ENCODE measurements around the gene ITPR2.
"Not testable (repeated sequence)": the region's sequence is repeated elsewhere in the genome, so short reads cannot be mapped to it uniquely, and the experiment has no call there.

Gene ITPR2

GRCh38 chr12:26690601-26691000 is 142.4 kb downstream of the ITPR2 start:
- no peak for DNase-seq (ENCODE audit: low spot score in 2 of 2)
- Mint-ChIP-seq H3K4me3 (no peak overlapping the region), H3K4me1 (peaks cover 6% of the 10 kb centered on the region), H3K27ac (no peak overlapping the region), H3K36me3 (peaks cover 27% of the 10 kb centered on the region), H3K9me3 (no peaks in the 10 kb centered on the region)
- ATAC-seq, result no peak

- Mint-ChIP-seq H3K36me3 (peaks cover 25% of the 10 kb centered on the region), H3K4me3 (no peak overlapping the region), H3K4me1 (peaks cover 6% of the 10 kb centered on the region), H3K27ac (no peak overlapping the region), H3K9me3 (no peaks in the 10 kb centered on the region)
- DNase-seq (ENCODE audit: low spot score in 2 of 2) (no peak), ATAC-seq (no peak)
Measured at GRCh38 chr12:26689281-26689841, 143.6 kb downstream of the ITPR2 start.

GRCh38 chr12:26688344-26688904 is 144.6 kb downstream of the ITPR2 start:
- H3K9me3 Mint-ChIP-seq, result no peaks in the 10 kb centered on the region
- ATAC-seq (no peak), DNase-seq (ENCODE audit: low spot score in 2 of 2) (no peak)
- no peak overlapping the region for H3K4me3 Mint-ChIP-seq
- H3K4me1 Mint-ChIP-seq, result peaks cover 6% of the 10 kb centered on the region
- no peak overlapping the region for H3K27ac Mint-ChIP-seq
- peaks cover 25% of the 10 kb centered on the region for H3K36me3 Mint-ChIP-seq

GRCh38 chr12:26686408-26686807 is 146.6 kb downstream of the ITPR2 start:
- peak overlapping the region; percentile 27 for H3K27ac Mint-ChIP-seq
- peaks cover 30% of the 10 kb centered on the region for H3K36me3 Mint-ChIP-seq
- ATAC-seq (no peak), DNase-seq (ENCODE audit: low spot score in 2 of 2) (no peak)
- no peak overlapping the region for H3K4me3 Mint-ChIP-seq
- no peaks in the 10 kb centered on the region for H3K9me3 Mint-ChIP-seq
- peaks cover 6% of the 10 kb centered on the region for H3K4me1 Mint-ChIP-seq

GRCh38 chr12:26684101-26684500 is 148.9 kb downstream of the ITPR2 start:
- no peak for ATAC-seq
- H3K27ac Mint-ChIP-seq, result no peak overlapping the region
- H3K9me3 Mint-ChIP-seq, result no peaks in the 10 kb centered on the region
- H3K4me3 Mint-ChIP-seq, result no peak overlapping the region
- peaks cover 41% of the 10 kb centered on the region for H3K36me3 Mint-ChIP-seq
- DNase-seq (ENCODE audit: low spot score in 2 of 2), result no peak
- peaks cover 2% of the 10 kb centered on the region for H3K4me1 Mint-ChIP-seq

GRCh38 chr12:26683443-26683842 is 149.6 kb downstream of the ITPR2 start:
- no peaks in the 10 kb centered on the region for H3K9me3 Mint-ChIP-seq
- ATAC-seq (no peak), DNase-seq (ENCODE audit: low spot score in 2 of 2) (no peak)
- no peak overlapping the region for H3K27ac Mint-ChIP-seq
- H3K4me3 Mint-ChIP-seq, result no peak overlapping the region
- peaks cover 41% of the 10 kb centered on the region for H3K36me3 Mint-ChIP-seq
- H3K4me1 Mint-ChIP-seq, result no peaks in the 10 kb centered on the region

GRCh38 chr12:26680727-26681455 is 152.1 kb downstream of the ITPR2 start:
- no peaks in the 10 kb centered on the region for H3K9me3 Mint-ChIP-seq
- H3K36me3 Mint-ChIP-seq, result peaks cover 36% of the 10 kb centered on the region
- ATAC-seq (no peak), DNase-seq (ENCODE audit: low spot score in 2 of 2) (no peak)
- no peak overlapping the region for H3K4me3 Mint-ChIP-seq
- H3K27ac Mint-ChIP-seq, result peak overlapping the region; percentile 24
- no peaks in the 10 kb centered on the region for H3K4me1 Mint-ChIP-seq

GRCh38 chr12:26678697-26679660 is 154.0 kb downstream of the ITPR2 start:
- H3K27ac Mint-ChIP-seq, result no peak overlapping the region
- H3K4me1 Mint-ChIP-seq, result no peaks in the 10 kb centered on the region
- DNase-seq (ENCODE audit: low spot score in 2 of 2) (no peak), ATAC-seq (no peak)
- H3K9me3 Mint-ChIP-seq, result no peaks in the 10 kb centered on the region
- H3K4me3 Mint-ChIP-seq, result no peak overlapping the region
- H3K36me3 Mint-ChIP-seq, result peaks cover 26% of the 10 kb centered on the region

GRCh38 chr12:26671487-26671886 is 161.5 kb downstream of the ITPR2 start:
- H3K4me3 Mint-ChIP-seq; DNase-seq (ENCODE audit: low spot score in 2 of 2); H3K36me3 Mint-ChIP-seq; H3K4me1 Mint-ChIP-seq; H3K27ac Mint-ChIP-seq; ATAC-seq; H3K9me3 Mint-ChIP-seq: not testable (repeated sequence)

GRCh38 chr12:26668847-26669246 is 164.1 kb downstream of the ITPR2 start:
- Mint-ChIP-seq H3K27ac (no peak overlapping the region), H3K9me3 (no peaks in the 10 kb centered on the region), H3K4me1 (no peaks in the 10 kb centered on the region), H3K36me3 (peaks cover 24% of the 10 kb centered on the region), H3K4me3 (no peak overlapping the region)
- ATAC-seq, result no peak
- no peak for DNase-seq (ENCODE audit: low spot score in 2 of 2)

GRCh38 chr12:26668230-26668629 is 164.8 kb downstream of the ITPR2 start:
- H3K4me1 Mint-ChIP-seq, result no peaks in the 10 kb centered on the region
- ATAC-seq (no peak), DNase-seq (ENCODE audit: low spot score in 2 of 2) (no peak)
- H3K36me3 Mint-ChIP-seq, result peaks cover 29% of the 10 kb centered on the region
- no peak overlapping the region for H3K4me3 Mint-ChIP-seq
- H3K27ac Mint-ChIP-seq, result no peak overlapping the region
- no peaks in the 10 kb centered on the region for H3K9me3 Mint-ChIP-seq

GRCh38 chr12:26666286-26666685 is 166.7 kb downstream of the ITPR2 start:
- Mint-ChIP-seq H3K9me3 (no peaks in the 10 kb centered on the region), H3K27ac (no peak overlapping the region), H3K4me1 (no peaks in the 10 kb centered on the region), H3K4me3 (no peak overlapping the region), H3K36me3 (peaks cover 33% of the 10 kb centered on the region)
- DNase-seq (ENCODE audit: low spot score in 2 of 2) (no peak), ATAC-seq (no peak)

- Mint-ChIP-seq H3K4me3 (no peak overlapping the region), H3K9me3 (no peaks in the 10 kb centered on the region), H3K27ac (no peak overlapping the region), H3K4me1 (no peaks in the 10 kb centered on the region), H3K36me3 (peaks cover 48% of the 10 kb centered on the region)
- no peak for DNase-seq (ENCODE audit: low spot score in 2 of 2)
- ATAC-seq, result no peak
Measured at GRCh38 chr12:26661399-26661798, 171.6 kb downstream of the ITPR2 start.

- H3K36me3 Mint-ChIP-seq, result peaks cover 49% of the 10 kb centered on the region
Measured at GRCh38 chr12:26659930-26660329, 173.1 kb downstream of the ITPR2 start.

GRCh38 chr12:26658991-26659390 is 174.0 kb downstream of the ITPR2 start:
- ATAC-seq (no peak), DNase-seq (ENCODE audit: low spot score in 2 of 2) (no peak)
- Mint-ChIP-seq H3K36me3 (peaks cover 58% of the 10 kb centered on the region), H3K4me1 (no peaks in the 10 kb centered on the region), H3K27ac (no peak overlapping the region), H3K4me3 (no peak overlapping the region), H3K9me3 (no peaks in the 10 kb centered on the region)

More at GRCh38 chr12:26659930-26660329, 173.1 kb downstream of the ITPR2 start:
- Mint-ChIP-seq H3K9me3 (no peaks in the 10 kb centered on the region), H3K27ac (no peak overlapping the region), H3K4me3 (no peak overlapping the region), H3K4me1 (no peaks in the 10 kb centered on the region)
- ATAC-seq (no peak), DNase-seq (ENCODE audit: low spot score in 2 of 2) (no peak)

All from stimulated activated effector memory CD8-positive, alpha-beta T cell treated with anti-CD3 and anti-CD28 coated beads, Interleukin-12 subunit alpha, Interleukin-12 subunit beta, amount 100 ng/mL, for 72 hours (primary cell).